ENCODE data around the gene HMCN2. TPM values are rescaled to one million over a fixed set of nuclear protein-coding genes. Genes with fewer than 3 reads are reported as not detected.

The HMCN2 gene
- total and polyA plus RNA-seq, 2 experiments from 2014 or later = 0.50 to 0.54 TPM

DNA sequence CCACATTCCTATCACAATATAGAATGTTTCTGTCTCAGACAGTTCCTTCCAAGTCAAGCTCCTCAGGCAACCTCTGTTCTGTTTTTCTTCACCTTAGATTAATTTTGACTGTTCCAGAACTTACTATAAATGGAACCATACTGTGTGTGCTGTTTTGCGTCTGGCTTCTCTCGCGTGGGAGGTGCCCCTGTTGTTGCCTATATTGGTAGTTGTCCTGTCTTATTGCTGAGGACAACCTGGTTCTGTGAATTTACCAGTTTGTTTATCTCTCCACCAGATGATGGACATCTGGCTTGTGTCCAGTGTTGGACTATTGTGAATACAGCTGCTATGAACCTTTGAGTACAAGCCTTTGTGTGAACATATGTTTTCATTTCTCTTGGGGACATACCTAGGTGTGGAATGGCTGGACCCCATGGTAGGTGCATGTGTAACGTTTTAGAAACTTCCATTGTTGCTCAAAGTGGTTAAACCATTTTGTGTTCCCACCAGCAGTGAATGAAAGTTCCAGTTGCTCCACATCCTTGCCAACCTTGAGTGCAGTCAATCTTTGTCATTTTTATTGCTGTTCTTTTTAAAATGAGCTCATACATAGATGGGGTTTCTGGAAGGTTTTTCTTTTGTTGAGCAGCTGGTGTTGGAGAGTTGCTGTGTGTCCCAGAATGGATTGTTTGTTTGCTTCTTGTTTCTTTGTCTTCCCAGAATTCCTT is 18.1 kb downstream of the HMCN2 start:
- DNase-seq (ENCODE audit: low spot score) = no peak
- Histone ChIP-seq H3K9me2 (replicated peaks; ENCODE audit: insufficient read depth) (no peaks in the 10 kb centered on the region), H4K20me1 (ENCODE audit: insufficient read depth, poor library complexity, severe bottlenecking) (no peaks in the 10 kb centered on the region), H3K27ac (no peak overlapping the region), H3K4me2 (no peak overlapping the region), H2AFZ (no peak overlapping the region), H3K27me3 (peaks cover 6% of the 10 kb centered on the region), H3K9me3 (ENCODE audit: low read depth) (no peaks in the 10 kb centered on the region), H3K79me2 (no peaks in the 10 kb centered on the region), H3K4me1 (ENCODE audit: insufficient read depth) (peaks cover 13% of the 10 kb centered on the region), H3K4me3 (no peak overlapping the region), H3K36me3 (replicated peaks; ENCODE audit: insufficient read depth, low read depth) (no peaks in the 10 kb centered on the region)
- TF ChIP-seq EZH2phosphoT487 (IDR thresholded peaks at IDR 0.05; ENCODE audit: low read depth, severe bottlenecking, unreplicated experiment) (no peak), EZH2 (IDR thresholded peaks at IDR 0.05; ENCODE audit: borderline replicate concordance) (no peak)
- TF ChIP-seq, protein P1, sequence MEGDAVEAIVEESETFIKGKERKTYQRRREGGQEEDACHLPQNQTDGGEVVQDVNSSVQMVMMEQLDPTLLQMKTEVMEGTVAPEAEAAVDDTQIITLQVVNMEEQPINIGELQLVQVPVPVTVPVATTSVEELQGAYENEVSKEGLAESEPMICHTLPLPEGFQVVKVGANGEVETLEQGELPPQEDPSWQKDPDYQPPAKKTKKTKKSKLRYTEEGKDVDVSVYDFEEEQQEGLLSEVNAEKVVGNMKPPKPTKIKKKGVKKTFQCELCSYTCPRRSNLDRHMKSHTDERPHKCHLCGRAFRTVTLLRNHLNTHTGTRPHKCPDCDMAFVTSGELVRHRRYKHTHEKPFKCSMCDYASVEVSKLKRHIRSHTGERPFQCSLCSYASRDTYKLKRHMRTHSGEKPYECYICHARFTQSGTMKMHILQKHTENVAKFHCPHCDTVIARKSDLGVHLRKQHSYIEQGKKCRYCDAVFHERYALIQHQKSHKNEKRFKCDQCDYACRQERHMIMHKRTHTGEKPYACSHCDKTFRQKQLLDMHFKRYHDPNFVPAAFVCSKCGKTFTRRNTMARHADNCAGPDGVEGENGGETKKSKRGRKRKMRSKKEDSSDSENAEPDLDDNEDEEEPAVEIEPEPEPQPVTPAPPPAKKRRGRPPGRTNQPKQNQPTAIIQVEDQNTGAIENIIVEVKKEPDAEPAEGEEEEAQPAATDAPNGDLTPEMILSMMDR (IDR thresholded peaks at IDR 0.05; ENCODE audit: poor library complexity) = no peak
- 55% methylated on average over 4 of the region's 4 CpGs for WGBS (ENCODE audit: low lambda C conversion rate, missing lambda C conversion rate)

DNA sequence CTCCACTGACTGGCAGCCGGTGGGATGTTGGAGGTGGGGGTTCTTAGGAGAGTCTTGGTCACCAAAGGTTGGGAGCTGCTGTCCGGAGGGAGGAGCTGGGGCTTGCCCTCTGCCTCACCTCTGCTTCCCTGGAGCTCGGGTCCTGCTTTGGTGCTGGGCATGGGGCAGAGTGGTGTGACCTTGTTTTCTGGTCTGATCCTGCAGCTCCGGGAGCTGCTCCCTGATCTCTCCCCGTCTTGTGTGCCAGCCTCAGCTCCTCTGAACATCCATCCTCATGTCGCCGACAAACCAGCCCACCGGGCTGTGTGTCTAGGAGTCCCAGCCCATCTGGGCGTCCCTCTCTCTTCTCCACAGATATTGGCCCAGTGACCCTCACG is 18.7 kb downstream of the HMCN2 start:
- H3K9me2 ChIP-seq (replicated peaks; ENCODE audit: insufficient read depth) = no peaks in the 10 kb centered on the region
- no peaks in the 10 kb centered on the region for H4K20me1 ChIP-seq (ENCODE audit: insufficient read depth, poor library complexity, severe bottlenecking)
- no peak overlapping the region for H2AFZ ChIP-seq
- H3K4me1 ChIP-seq (ENCODE audit: insufficient read depth) = peaks cover 18% of the 10 kb centered on the region
- no peak overlapping the region for H3K27ac ChIP-seq
- 80% methylated on average over 10 of the region's 10 CpGs for WGBS (ENCODE audit: low lambda C conversion rate, missing lambda C conversion rate)
- H3K4me2 ChIP-seq = no peak overlapping the region
- H3K9me3 ChIP-seq (ENCODE audit: low read depth) = no peaks in the 10 kb centered on the region
- H3K36me3 ChIP-seq (replicated peaks; ENCODE audit: insufficient read depth, low read depth) = no peaks in the 10 kb centered on the region
- no peak for TF ChIP-seq EZH2phosphoT487 (IDR thresholded peaks at IDR 0.05; ENCODE audit: low read depth, severe bottlenecking, unreplicated experiment)
- TF ChIP-seq EZH2 (IDR thresholded peaks at IDR 0.05; ENCODE audit: borderline replicate concordance) = no peak
- TF ChIP-seq, protein P1 (IDR thresholded peaks at IDR 0.05; ENCODE audit: poor library complexity) = no peak
- H3K4me3 ChIP-seq = no peak overlapping the region
- H3K79me2 ChIP-seq = no peaks in the 10 kb centered on the region
- H3K27me3 ChIP-seq = peaks cover 12% of the 10 kb centered on the region
- no peak for DNase-seq (ENCODE audit: low spot score)

GRCh38 chr9:130284690-130285089 is 19.1 kb downstream of the HMCN2 start:
- no peak for DNase-seq (ENCODE audit: low spot score)
- no peak for TF ChIP-seq EZH2phosphoT487 (IDR thresholded peaks at IDR 0.05; ENCODE audit: low read depth, severe bottlenecking, unreplicated experiment)
- TF ChIP-seq, protein P1 (IDR thresholded peaks at IDR 0.05; ENCODE audit: poor library complexity) = no peak
- no peak for TF ChIP-seq EZH2 (IDR thresholded peaks at IDR 0.05; ENCODE audit: borderline replicate concordance)

More at GRCh38 chr9:130284690-130285089, 19.1 kb downstream of the HMCN2 start:
- no peak overlapping the region for H3K4me3 ChIP-seq
- no peaks in the 10 kb centered on the region for H3K79me2 ChIP-seq
- H3K9me3 ChIP-seq (ENCODE audit: low read depth) = no peaks in the 10 kb centered on the region
- H3K9me2 ChIP-seq (replicated peaks; ENCODE audit: insufficient read depth) = no peaks in the 10 kb centered on the region
- 87% methylated on average over 7 of the region's 7 CpGs for WGBS (ENCODE audit: low lambda C conversion rate, missing lambda C conversion rate)
- peaks cover 20% of the 10 kb centered on the region for H3K4me1 ChIP-seq (ENCODE audit: insufficient read depth)
- H3K27ac ChIP-seq = no peak overlapping the region
- H3K27me3 ChIP-seq = peaks cover 14% of the 10 kb centered on the region
- H4K20me1 ChIP-seq (ENCODE audit: insufficient read depth, poor library complexity, severe bottlenecking) = no peaks in the 10 kb centered on the region
- no peak overlapping the region for H3K4me2 ChIP-seq
- H3K36me3 ChIP-seq (replicated peaks; ENCODE audit: insufficient read depth, low read depth) = no peaks in the 10 kb centered on the region
- no peak overlapping the region for H2AFZ ChIP-seq

Data from hepatocyte (in vitro differentiated cells).